Muscle of back (tissue), 13 donors: Measurements from ENCODE around the gene TUBA1A. TPM values are rescaled to one million over a fixed set of nuclear protein-coding genes. Genes with fewer than 3 reads are reported as not detected.

Experiments used
- DNase-seq, 3 donors: peaks; one replicate each; pipeline versions ENCODE4 v3.0.0 to v3.0.0-alpha.2; 2013
- long read RNA-seq, 9 donors: transcript quantifications; one replicate each; lab custom pipeline, GENCODE V29; 2026
- polyA plus RNA-seq, 10 donors: library from polyadenylated mRNA; unstranded; fragments of 120-200 nt; gene quantifications; one replicate each; pipeline ENCODE4 v1.2.1, GENCODE V29; 2013; ENCODE audit not compliant: insufficient read length in 10 of 10

TUBA1A gene
- 100 to 1,000 TPM; 670 to 846 (median 768) TPM for polyA plus RNA-seq
- long read RNA-seq, donor 1, transcript TUBA1A-206 (2 exons, 696 nt) = minor isoform, 8 of 467 reads
- long read RNA-seq, donor 1, transcript TUBA1A-202 (4 exons, 1,915 nt) = major isoform, 395 of 467 reads
- long read RNA-seq, donor 1, transcript TUBA1A-205 (3 exons, 673 nt) = minor isoform, 7 of 467 reads
- long read RNA-seq, donor 1, transcript TUBA1A-207 (3 exons, 1,384 nt) = minor isoform, 38 of 467 reads
- long read RNA-seq, donor 1, partial matches to known transcripts = 15 of 467 reads
- long read RNA-seq, donor 1, other reads (novel, unspliced or antisense) = 0 of 467 reads
- long read RNA-seq, donor 2, transcript TUBA1A-205 (3 exons, 673 nt) = minor isoform, 5 of 423 reads
- long read RNA-seq, donor 2, transcript TUBA1A-202 (4 exons, 1,915 nt) = major isoform, 365 of 423 reads
- long read RNA-seq, donor 2, transcript TUBA1A-206 (2 exons, 696 nt) = minor isoform, 9 of 423 reads
- long read RNA-seq, donor 2, transcript TUBA1A-207 (3 exons, 1,384 nt) = minor isoform, 29 of 423 reads
- long read RNA-seq, donor 2, partial matches to known transcripts = 6 of 423 reads
- long read RNA-seq, donor 2, other reads (novel, unspliced or antisense) = 5 of 423 reads
- long read RNA-seq, donor 3 = 0 reads
- long read RNA-seq, donor 4, transcript TUBA1A-202 (4 exons, 1,915 nt) = major isoform, 249 of 301 reads
- long read RNA-seq, donor 4, transcript TUBA1A-206 (2 exons, 696 nt) = minor isoform, 6 of 301 reads
- long read RNA-seq, donor 4, transcript TUBA1A-207 (3 exons, 1,384 nt) = minor isoform, 25 of 301 reads
- long read RNA-seq, donor 4, partial matches to known transcripts = 8 of 301 reads
- long read RNA-seq, donor 4, other reads (novel, unspliced or antisense) = 9 of 301 reads
- long read RNA-seq, donor 5, transcript TUBA1A-207 (3 exons, 1,384 nt) = minor isoform, 41 of 672 reads
- long read RNA-seq, donor 5, transcript TUBA1A-205 (3 exons, 673 nt) = minor isoform, 8 of 672 reads
- long read RNA-seq, donor 5, transcript TUBA1A-202 (4 exons, 1,915 nt) = major isoform, 597 of 672 reads
- long read RNA-seq, donor 5, transcript TUBA1A-206 (2 exons, 696 nt) = minor isoform, 12 of 672 reads
- long read RNA-seq, donor 5, partial matches to known transcripts = 5 of 672 reads
- long read RNA-seq, donor 5, other reads (novel, unspliced or antisense) = 0 of 672 reads
- long read RNA-seq, donor 6, transcript TUBA1A-206 (2 exons, 696 nt) = minor isoform, 14 of 506 reads
- long read RNA-seq, donor 6, transcript TUBA1A-202 (4 exons, 1,915 nt) = major isoform, 445 of 506 reads
- long read RNA-seq, donor 6, transcript TUBA1A-207 (3 exons, 1,384 nt) = minor isoform, 35 of 506 reads
- long read RNA-seq, donor 6, partial matches to known transcripts = 6 of 506 reads
- long read RNA-seq, donor 6, other reads (novel, unspliced or antisense) = 0 of 506 reads
- long read RNA-seq, donor 7, transcript TUBA1A-206 (2 exons, 696 nt) = minor isoform, 6 of 279 reads
- long read RNA-seq, donor 7, transcript TUBA1A-202 (4 exons, 1,915 nt) = major isoform, 245 of 279 reads
- long read RNA-seq, donor 7, transcript TUBA1A-207 (3 exons, 1,384 nt) = minor isoform, 22 of 279 reads
- long read RNA-seq, donor 7, partial matches to known transcripts = 0 of 279 reads
- long read RNA-seq, donor 7, other reads (novel, unspliced or antisense) = 0 of 279 reads
- long read RNA-seq, donor 8, transcript TUBA1A-206 (2 exons, 696 nt) = minor isoform, 7 of 375 reads
- long read RNA-seq, donor 8, transcript TUBA1A-207 (3 exons, 1,384 nt) = minor isoform, 33 of 375 reads
- long read RNA-seq, donor 8, transcript TUBA1A-202 (4 exons, 1,915 nt) = major isoform, 324 of 375 reads
- long read RNA-seq, donor 8, partial matches to known transcripts = 5 of 375 reads
- long read RNA-seq, donor 8, other reads (novel, unspliced or antisense) = 0 of 375 reads
- long read RNA-seq, donor 9, transcript TUBA1A-207 (3 exons, 1,384 nt) = minor isoform, 5 of 69 reads
- long read RNA-seq, donor 9, transcript TUBA1A-202 (4 exons, 1,915 nt) = major isoform, 61 of 69 reads
- long read RNA-seq, donor 9, partial matches to known transcripts = 0 of 69 reads
- long read RNA-seq, donor 9, other reads (novel, unspliced or antisense) = 0 of 69 reads

DNA sequence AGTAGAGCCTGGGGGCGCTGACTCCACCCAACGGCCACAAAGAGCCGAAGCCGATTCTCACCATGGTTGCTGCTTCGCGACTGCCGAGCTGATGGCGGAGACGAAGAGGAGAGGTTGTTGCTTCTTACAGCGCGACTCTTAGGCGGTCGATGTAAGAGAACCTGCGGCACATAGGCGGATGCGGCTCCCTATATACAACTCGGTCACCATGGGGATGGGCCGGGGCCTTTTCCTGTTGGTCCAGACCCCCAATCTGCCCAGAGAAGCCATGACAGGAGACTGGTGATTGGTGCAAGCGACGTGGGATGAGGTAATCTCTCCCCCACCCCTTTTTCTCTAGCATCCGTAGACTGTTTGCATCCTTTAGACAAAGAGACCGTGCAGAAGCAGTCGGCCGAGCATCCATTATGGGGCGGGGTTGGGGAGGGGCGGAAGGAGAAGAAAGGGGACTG is at the start of gene TUBA1A:
Gene TUBA1A, minus strand, starts transcription at position 165 of the 452 bp plus-strand sequence. Its CDS starts 101 bp downstream, at position 64.
- DNase-seq = peak; percentile 98 to 100 (median 99)

DNA sequence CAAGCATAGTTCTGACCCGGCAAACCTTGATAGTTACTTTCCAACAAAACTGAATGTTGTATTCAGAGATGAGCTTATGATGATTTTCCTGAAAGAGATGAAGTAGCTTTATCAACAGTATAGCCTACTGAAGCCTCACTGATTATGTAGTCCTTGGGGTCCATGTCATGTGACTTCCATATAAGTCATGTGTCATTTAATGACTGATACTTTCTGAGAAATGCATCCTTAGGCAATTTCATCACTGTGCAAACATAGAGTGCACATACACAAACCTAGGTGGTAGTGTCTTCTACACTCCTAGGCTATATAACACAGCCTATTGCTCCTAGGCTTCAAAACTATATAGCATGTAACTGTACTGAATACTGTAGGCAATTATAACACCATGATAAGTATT is 47.5 kb upstream of the TUBA1A start:
- DNase-seq = no peak

DNA sequence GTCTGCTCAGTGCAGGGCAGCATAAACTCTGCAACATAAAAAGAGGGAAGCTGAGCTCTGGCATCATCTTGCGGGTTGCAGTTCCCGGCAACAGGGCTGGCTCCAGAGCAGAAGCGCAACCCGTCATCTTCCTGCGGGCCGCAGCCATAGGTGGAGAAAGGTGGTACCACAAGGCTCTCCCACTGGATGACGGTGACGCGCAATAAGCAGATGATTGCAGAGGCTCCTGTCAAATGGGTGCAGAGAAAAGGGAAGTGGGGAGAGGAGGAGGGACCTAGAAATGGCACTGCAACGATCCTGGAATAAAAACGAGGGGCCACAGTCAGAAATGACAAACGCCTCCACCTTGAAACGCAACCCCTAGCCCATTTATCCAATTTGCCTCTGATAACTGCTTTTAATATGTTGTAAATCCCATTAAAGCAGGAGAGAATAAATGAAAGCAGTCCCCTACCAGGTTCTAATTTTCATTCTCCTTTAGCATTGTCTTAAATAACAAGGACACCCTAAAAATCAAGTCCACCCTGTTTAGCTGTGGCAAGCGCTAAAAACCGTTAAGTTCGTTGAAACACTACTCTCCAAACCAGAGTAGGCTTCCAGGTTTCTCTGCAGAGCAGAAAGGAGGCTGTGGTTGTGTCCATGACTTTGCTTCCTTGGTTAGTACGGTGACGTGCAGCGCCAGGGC is 45.1 kb upstream of the TUBA1A start:
- DNase-seq = peak in 1 of 3 donors; percentile 49

DNA sequence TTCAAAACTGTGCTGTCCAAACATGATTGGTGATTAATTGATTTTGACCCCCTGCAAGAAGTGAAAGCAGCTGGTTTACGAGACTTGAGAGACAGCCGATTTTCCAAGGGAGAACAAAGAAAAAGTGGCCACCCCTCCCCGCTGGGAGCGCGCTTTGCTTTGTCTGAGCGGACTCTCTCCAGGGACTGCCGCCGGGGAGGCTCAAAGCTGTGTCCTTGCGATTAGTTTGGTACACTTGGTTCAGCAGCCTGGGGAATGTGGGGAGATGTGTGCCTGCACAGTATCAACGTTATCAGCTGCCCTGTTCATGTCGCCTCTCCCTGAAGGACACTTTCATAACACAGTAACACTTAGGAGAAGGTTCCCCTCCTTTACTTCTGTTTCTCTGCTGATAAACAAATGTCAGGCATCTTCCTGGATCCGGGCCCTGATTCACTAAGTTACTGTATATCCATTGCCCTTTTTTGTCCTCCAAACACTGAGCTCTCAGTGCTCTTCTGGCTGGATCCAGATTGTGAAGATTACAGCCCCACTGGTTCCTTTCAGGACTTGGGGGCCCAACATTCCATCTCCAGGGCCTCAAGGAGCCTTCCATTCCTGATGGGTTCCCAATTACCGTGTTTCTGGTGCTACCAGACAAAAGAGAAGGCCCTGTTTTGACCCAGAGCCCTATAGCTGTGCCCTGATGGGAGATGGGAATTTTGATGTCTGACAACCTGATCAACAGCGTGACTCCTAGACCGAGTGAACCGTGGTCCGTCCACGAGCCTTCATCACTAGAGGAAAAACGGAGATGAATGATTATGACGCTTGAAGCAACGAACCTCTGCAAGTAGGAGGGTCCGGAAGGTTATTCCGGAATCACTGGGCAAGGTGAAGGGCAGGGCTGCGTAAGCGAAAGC is 44.3 kb upstream of the TUBA1A start:
- DNase-seq = peak in 2 of 3 donors; percentile 43 to 69

DNA sequence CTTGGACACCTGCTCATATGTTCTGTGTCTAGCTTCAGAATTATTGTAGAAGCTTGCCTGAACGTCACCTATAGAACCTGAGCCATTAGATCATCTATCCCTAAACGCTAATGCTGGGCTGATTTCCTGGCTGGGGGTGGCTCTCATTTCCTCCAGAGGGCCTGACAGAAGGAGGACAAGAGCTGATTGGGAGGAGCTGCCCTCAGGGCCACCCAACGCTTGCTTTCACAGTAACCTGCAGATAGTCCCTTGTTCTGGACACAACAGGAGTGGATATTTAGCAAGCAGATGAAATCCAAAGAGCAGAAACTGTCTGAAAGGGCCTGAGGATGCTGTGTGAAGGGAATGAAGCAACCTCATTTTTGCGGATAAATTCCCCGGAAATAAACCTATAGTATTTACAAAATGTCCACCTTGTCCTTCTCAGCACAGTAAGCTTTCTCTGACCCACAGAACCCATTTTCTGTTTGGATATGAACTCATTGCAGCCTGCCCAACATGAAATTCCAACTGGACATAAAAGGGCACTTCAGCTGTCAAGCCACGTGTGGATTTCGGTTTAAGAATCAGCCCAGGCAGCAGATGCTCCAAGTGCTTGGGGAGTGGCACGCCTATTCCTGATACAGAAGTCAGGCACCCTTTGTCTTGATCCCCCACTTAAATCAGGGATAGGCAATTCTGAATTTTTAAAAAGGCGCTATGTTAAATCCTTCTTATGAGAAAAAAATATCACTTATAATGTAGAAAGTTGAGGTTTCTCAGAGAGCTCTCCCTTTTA is 43.2 kb upstream of the TUBA1A start:
- peak in 2 of 3 donors; percentile 50 to 52 for DNase-seq

DNA sequence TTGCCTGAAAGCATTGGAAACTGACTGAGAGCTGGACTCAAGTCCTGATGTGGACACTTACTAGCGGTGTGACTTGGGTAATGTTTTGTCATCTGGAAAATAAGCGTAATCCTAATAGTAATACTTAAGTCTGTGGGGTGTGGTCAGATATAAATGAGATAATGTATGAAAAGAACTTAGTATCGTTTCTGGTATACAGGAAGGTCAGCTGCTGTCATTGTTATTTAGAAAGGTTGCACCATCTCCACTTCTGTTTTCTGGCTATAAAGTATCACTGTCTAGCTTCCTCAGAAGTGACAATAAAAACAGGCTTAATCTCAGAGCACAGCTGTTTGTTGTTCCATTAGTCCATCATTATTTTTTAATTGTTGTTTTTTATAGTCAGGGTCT is 41.9 kb upstream of the TUBA1A start:
- no peak for DNase-seq

DNA sequence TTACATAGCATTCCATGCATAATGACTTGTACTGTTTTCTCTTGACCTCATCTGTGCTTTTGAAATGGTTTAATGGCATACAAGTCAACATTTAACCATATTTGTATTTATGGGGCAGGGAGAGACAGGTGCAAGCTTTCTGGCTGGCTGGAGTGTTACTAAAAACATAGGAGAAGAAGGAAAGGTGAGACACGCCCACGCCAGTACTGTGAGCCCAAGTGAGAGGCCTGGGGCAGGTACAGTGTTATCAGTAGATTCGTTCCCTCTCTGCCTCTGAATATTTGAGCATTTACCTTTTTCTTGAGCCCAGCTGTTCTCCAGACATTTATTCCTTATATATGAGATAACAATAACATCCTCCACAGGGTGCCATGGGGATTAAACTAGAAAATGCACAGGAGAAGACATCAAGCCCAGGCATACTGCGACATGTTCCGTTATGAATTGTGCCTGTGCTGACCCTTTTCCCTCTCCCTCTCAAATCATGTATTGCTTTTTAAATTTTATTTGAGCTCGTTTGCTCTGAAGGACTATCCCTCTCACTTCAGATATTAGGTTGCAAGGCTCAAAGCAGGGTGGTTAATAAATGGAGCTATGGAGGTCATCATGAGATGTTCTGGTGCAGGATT is 41.4 kb upstream of the TUBA1A start:
- DNase-seq = no peak

DNA sequence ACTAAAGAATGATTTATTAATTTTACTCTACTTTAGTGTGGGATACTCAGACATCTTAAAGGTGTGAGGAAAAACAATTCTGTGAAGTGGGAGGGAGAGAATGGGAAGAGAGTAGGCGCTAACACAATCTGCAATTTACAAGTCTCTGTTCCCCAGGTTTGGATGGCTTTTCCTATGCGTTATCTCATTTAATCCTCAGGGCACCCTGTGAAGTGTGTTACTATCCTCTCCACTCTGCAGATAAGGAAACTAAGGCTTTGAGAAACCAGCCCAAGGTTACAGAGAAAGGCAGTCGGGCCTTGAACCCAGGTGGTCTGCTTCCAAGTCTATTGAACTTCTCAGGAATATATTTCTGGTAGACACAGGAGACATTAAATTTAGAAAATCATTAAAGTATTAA is 39.8 kb upstream of the TUBA1A start:
- no peak for DNase-seq

DNA sequence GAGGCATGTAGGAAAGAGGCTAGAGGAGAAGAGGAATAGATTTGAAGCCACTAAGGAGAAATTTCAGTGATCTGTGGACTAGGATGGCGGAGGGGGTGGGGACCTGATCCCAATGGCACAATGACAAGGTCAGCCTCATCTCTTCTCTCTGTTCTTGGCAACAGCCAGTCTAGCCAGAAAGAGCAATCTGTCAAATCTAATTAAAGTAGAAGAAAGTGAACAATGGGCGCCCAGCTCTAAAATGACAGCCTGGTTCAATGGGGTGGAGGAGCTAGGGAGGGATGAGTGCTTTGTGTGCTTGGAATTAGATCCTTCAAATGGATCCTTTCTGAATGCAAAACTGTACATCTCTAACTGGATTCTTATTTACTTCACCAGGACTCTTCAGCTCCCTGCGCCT is 38.8 kb upstream of the TUBA1A start:
- no peak for DNase-seq

DNA sequence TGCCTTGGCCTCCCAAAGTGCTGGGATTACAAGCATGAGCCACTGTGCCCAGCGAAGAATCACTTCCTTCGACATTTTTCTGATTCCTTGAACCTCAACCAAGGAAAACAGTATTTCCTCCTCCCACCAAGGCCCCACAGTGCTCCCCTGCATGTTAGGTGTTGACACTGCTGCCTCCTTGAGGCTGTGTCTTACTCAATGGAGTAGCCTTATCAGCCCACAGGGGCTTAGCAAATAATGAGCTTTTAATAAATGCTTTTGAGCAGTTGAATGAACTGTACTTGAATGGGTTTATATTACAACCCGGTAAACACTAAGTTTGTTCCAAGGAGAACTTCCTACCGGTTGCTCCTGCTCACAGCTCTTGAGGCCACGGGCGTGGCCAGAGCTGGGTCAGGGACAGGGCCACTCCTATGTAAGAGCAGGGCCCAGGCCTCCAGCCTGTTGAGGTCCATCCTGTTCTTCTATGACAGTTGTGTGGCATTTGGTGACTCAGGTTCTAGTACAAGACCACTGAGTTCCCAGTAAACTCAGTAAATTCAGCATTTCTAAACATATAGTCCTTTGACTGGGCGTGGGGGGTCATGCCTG is 36.8 kb upstream of the TUBA1A start:
- DNase-seq = peak in 1 of 3 donors; percentile 11

DNA sequence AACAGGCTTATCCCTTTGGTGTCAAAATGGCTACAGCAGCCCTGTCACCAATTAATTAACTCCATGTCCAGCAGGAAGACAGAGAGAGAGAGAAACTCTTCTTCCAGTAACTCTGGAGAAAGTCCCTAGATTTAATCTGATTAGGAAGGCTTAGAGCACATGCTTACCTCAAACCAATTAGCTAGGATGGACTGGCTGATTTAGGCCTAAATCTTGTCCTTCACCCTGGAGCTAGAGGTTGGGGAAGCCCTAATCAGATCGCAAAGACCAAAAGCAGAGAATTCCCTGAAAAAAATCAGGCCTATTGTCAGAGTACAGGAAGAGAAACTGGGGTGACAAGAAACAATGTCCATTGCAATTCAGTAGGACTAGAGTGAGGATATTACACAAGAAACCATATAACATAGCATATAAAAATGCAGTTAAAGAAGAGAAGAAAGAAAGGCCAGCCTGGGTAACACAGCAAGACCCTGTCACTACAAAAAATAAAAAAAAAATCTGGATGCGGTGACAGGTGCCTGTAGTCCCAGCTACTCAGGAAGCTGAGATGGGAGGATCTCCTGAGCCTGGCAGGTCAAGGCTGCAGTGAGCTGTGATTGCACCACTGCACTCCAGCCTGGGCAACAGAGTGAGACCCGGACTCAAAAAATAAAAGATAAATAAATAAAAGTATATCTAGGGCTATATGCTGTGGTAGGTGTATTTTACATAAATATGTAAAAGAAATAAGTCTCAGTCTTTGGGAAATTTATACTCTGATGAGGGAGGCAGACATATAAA is 34.9 kb upstream of the TUBA1A start:
- DNase-seq = no peak

DNA sequence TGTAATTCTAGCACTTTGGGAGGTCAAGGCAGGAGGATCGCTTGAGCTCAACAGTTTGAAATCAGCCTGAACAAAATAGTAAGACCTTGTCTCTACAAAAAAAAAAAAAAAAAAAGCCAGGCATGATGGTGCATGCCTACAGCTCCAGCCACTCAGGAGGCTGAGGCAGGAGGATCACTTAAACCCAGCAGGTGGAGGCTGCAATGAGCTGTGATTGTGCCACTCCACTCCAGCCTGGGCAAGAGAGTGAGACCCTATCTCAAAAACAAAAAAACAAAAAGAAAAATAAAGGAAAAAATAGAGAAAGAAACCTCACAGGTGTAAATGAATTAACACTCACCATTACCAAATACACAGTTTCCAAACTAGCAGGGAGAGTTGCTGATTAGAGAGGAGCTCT is 34.2 kb upstream of the TUBA1A start:
- DNase-seq = no peak

DNA sequence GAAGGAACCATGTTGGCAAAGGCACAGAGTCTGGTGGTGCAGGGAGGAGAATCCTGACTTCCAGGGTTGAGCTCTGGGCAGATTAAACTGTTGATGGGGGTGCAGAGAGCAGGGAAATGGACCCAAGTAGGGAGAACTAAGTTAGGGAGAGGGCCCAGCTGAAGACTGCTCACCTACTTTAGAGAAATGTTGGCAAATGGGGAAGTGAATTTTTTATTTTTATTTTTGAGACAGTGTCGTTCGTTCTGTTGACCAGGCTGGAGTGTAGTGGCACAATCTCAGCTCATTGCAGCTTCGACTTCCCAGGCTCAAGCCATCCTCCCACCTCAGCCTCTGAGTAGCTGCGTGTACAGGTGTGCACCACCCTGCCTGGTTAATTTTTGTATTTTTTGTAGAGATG is 32.1 kb upstream of the TUBA1A start:
- DNase-seq = no peak

DNA sequence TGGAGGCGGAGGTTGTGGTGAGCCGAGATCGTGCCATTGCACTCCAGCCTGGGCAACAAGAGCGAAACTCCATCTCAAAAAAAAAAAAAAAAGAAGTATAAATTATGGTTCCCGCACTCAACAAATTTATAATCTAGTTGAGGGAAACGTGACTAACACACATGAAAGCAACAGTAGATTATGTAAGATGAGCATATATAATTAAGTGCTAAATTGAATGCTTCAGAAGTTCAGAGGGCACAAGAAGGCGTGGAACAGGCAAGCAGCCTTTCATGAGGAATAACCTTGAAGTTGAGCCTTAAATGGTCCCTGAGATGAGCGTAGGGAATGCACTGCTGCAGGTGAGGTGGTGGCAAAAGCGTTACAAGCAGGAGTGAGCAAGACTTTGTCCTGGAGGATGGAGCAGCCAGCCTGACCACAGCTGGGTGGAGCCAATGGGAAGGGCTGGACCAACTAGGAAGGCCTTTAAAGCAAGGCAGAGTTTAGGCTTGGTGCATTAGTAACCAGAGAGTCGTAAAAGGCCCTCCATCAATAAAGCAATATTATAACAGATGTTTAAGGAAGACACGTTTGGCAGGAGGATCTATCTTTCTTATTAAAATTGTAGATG is 30.6 kb upstream of the TUBA1A start:
- DNase-seq = no peak

DNA sequence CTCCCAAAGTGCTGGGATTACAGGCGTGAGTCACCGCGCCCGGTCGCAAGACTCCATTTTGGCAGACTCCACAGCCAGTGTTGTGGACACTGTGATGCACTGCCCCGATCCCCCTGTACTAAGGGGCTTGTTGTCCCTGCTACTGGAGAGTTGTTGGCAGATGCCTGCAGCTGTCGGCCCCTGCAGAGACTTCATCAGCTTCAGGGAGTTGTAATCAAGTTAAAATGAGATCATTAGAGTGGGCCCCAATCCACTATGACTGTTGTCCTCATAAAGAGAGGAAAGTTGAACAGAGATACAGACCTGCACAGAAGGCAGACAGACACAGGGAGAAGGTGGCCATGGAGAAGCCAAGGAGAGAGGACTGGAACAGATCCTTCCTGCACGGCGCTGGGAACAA is 23.7 kb upstream of the TUBA1A start:
- no peak for DNase-seq
